NCI-H1694 (cell line): ENCODE data around the gene PLEK.
A peak's percentile ranks its signal among the peaks of the same experiment; 100 is the strongest.
"Not testable (repeated sequence)": the region's sequence is repeated elsewhere in the genome, so short reads cannot be mapped to it uniquely, and the experiment has no call there.

Experiments used
- DNase-seq: peaks from one replicate; lab custom pipeline; 2025; lab: John Stamatoyannopoulos, UW

PLEK gene

GRCh38 chr2:68441179-68441993 lies 76.3 kb downstream of the PLEK start:
- peak; percentile 91 for DNase-seq

- no peak for DNase-seq
These were observed 76.9 kb downstream of the PLEK start for GRCh38 chr2:68441994-68442322.

GRCh38 chr2:68446425-68446824 lies 81.3 kb downstream of the PLEK start:
- not testable (repeated sequence) for DNase-seq
